ENCODE measurements around the gene FLVCR2. TPM values are rescaled to one million over a fixed set of nuclear protein-coding genes. Genes with fewer than 3 reads are reported as not detected.

FLVCR2 gene
- total and polyA plus RNA-seq, 2 donors: 1.9 to 5.7 TPM

GRCh38 chr14:75609606-75610475, 31.4 kb downstream of the FLVCR2 start:
- 74% methylated on average over 9 of the region's 9 CpGs for WGBS
- no peaks in the 10 kb centered on the region for H3K36me3 ChIP-seq (ENCODE audit: control insufficient read depth in 2 of 2, insufficient read depth in 2 of 2, low read length in 1 of 2)
- H3K4me3 ChIP-seq (ENCODE audit: low read length in 2 of 2): no peak overlapping the region
- H3K4me1 ChIP-seq (ENCODE audit: control insufficient read depth in 2 of 2, insufficient read depth in 2 of 2, low read length in 2 of 2): peaks cover 0 to 2% of the 10 kb centered on the region in 2 donors
- H3K27ac ChIP-seq (ENCODE audit: low read depth in 1 of 2, low read length in 1 of 2): no peak overlapping the region
- H3K9me3 ChIP-seq (ENCODE audit: control insufficient read depth in 2 of 2, insufficient read depth in 1 of 2, low read length in 1 of 2): no peaks in the 10 kb centered on the region
- no peaks in the 10 kb centered on the region for H3K27me3 ChIP-seq (ENCODE audit: control insufficient read depth in 2 of 2, insufficient read depth in 1 of 2, low read length in 1 of 2)
- DNase-seq (ENCODE audit: low read depth in 6 of 9, low spot score in 9 of 9): no peak

GRCh38 chr14:75610834-75611233, 32.4 kb downstream of the FLVCR2 start:
- Histone ChIP-seq H3K4me3 (ENCODE audit: low read length in 2 of 2) (no peak overlapping the region), H3K27me3 (ENCODE audit: control insufficient read depth in 2 of 2, insufficient read depth in 1 of 2, low read length in 1 of 2) (no peaks in the 10 kb centered on the region), H3K27ac (ENCODE audit: low read depth in 1 of 2, low read length in 1 of 2) (no peak overlapping the region), H3K9me3 (ENCODE audit: control insufficient read depth in 2 of 2, insufficient read depth in 1 of 2, low read length in 1 of 2) (no peaks in the 10 kb centered on the region), H3K36me3 (ENCODE audit: control insufficient read depth in 2 of 2, insufficient read depth in 2 of 2, low read length in 1 of 2) (no peaks in the 10 kb centered on the region), H3K4me1 (ENCODE audit: control insufficient read depth in 2 of 2, insufficient read depth in 2 of 2, low read length in 2 of 2) (no peaks in the 10 kb centered on the region)
- no peak for DNase-seq (ENCODE audit: low read depth in 6 of 9, low spot score in 9 of 9)
- 94% methylated on average over 4 of the region's 4 CpGs for WGBS

- no peaks in the 10 kb centered on the region for H3K27me3 ChIP-seq (ENCODE audit: control insufficient read depth in 2 of 2, insufficient read depth in 1 of 2, low read length in 1 of 2)
- no peaks in the 10 kb centered on the region for H3K36me3 ChIP-seq (ENCODE audit: control insufficient read depth in 2 of 2, insufficient read depth in 2 of 2, low read length in 1 of 2)
- DNase-seq (ENCODE audit: low read depth in 6 of 9, low spot score in 9 of 9): no peak
- H3K4me3 ChIP-seq (ENCODE audit: low read length in 2 of 2): no peak overlapping the region
- H3K27ac ChIP-seq (ENCODE audit: low read depth in 1 of 2, low read length in 1 of 2): no peak overlapping the region
- no peaks in the 10 kb centered on the region for H3K4me1 ChIP-seq (ENCODE audit: control insufficient read depth in 2 of 2, insufficient read depth in 2 of 2, low read length in 2 of 2)
- H3K9me3 ChIP-seq (ENCODE audit: control insufficient read depth in 2 of 2, insufficient read depth in 1 of 2, low read length in 1 of 2): no peaks in the 10 kb centered on the region
- 96% methylated on average over 4 of the region's 4 CpGs for WGBS
Measured at GRCh38 chr14:75612157-75612556, 33.7 kb downstream of the FLVCR2 start.

- Histone ChIP-seq H3K36me3 (ENCODE audit: control insufficient read depth in 2 of 2, insufficient read depth in 2 of 2, low read length in 1 of 2) (no peaks in the 10 kb centered on the region), H3K9me3 (ENCODE audit: control insufficient read depth in 2 of 2, insufficient read depth in 1 of 2, low read length in 1 of 2) (no peaks in the 10 kb centered on the region), H3K4me3 (ENCODE audit: low read length in 2 of 2) (no peak overlapping the region), H3K4me1 (ENCODE audit: control insufficient read depth in 2 of 2, insufficient read depth in 2 of 2, low read length in 2 of 2) (no peaks in the 10 kb centered on the region), H3K27ac (ENCODE audit: low read depth in 1 of 2, low read length in 1 of 2) (no peak overlapping the region), H3K27me3 (ENCODE audit: control insufficient read depth in 2 of 2, insufficient read depth in 1 of 2, low read length in 1 of 2) (no peaks in the 10 kb centered on the region)
- no peak for DNase-seq (ENCODE audit: low read depth in 6 of 9, low spot score in 9 of 9)
- WGBS: 74% methylated on average over 4 of the region's 4 CpGs
Measured at GRCh38 chr14:75614179-75614578, 35.8 kb downstream of the FLVCR2 start.

GRCh38 chr14:75615200-75615599, 36.8 kb downstream of the FLVCR2 start:
- H3K4me3 ChIP-seq (ENCODE audit: low read length in 2 of 2): no peak overlapping the region
- H3K27me3 ChIP-seq (ENCODE audit: control insufficient read depth in 2 of 2, insufficient read depth in 1 of 2, low read length in 1 of 2): no peaks in the 10 kb centered on the region
- H3K9me3 ChIP-seq (ENCODE audit: control insufficient read depth in 2 of 2, insufficient read depth in 1 of 2, low read length in 1 of 2): no peaks in the 10 kb centered on the region
- H3K4me1 ChIP-seq (ENCODE audit: control insufficient read depth in 2 of 2, insufficient read depth in 2 of 2, low read length in 2 of 2): no peaks in the 10 kb centered on the region
- 47% methylated on average over 4 of the region's 4 CpGs for WGBS
- peak overlapping the region; percentile 22 to 36 for H3K27ac ChIP-seq (ENCODE audit: low read depth in 1 of 2, low read length in 1 of 2)
- H3K36me3 ChIP-seq (ENCODE audit: control insufficient read depth in 2 of 2, insufficient read depth in 2 of 2, low read length in 1 of 2): no peaks in the 10 kb centered on the region
- DNase-seq (ENCODE audit: low read depth in 6 of 9, low spot score in 9 of 9): peak in 2 of 9 donors; percentile 4 to 22

GRCh38 chr14:75619548-75619947, 41.1 kb downstream of the FLVCR2 start:
- DNase-seq (ENCODE audit: low read depth in 6 of 9, low spot score in 9 of 9): no peak
- 96% methylated on average over 1 of the region's 1 CpG for WGBS
- no peak overlapping the region for H3K27ac ChIP-seq (ENCODE audit: low read depth in 1 of 2, low read length in 1 of 2)

GRCh38 chr14:75625034-75625433, 46.6 kb downstream of the FLVCR2 start:
- Histone ChIP-seq H3K27ac (ENCODE audit: low read depth in 1 of 2, low read length in 1 of 2) (no peak overlapping the region), H3K4me1 (ENCODE audit: control insufficient read depth in 2 of 2, insufficient read depth in 2 of 2, low read length in 2 of 2) (no peaks in the 10 kb centered on the region), H3K27me3 (ENCODE audit: control insufficient read depth in 2 of 2, insufficient read depth in 1 of 2, low read length in 1 of 2) (no peaks in the 10 kb centered on the region), H3K36me3 (ENCODE audit: control insufficient read depth in 2 of 2, insufficient read depth in 2 of 2, low read length in 1 of 2) (no peaks in the 10 kb centered on the region), H3K4me3 (ENCODE audit: low read length in 2 of 2) (no peak overlapping the region), H3K9me3 (ENCODE audit: control insufficient read depth in 2 of 2, insufficient read depth in 1 of 2, low read length in 1 of 2) (no peaks in the 10 kb centered on the region)
- 96% methylated on average over 3 of the region's 3 CpGs for WGBS
- no peak for DNase-seq (ENCODE audit: low read depth in 6 of 9, low spot score in 9 of 9)

More at GRCh38 chr14:75619548-75619947, 41.1 kb downstream of the FLVCR2 start:
- no peaks in the 10 kb centered on the region for H3K27me3 ChIP-seq (ENCODE audit: control insufficient read depth in 2 of 2, insufficient read depth in 1 of 2, low read length in 1 of 2)
- no peaks in the 10 kb centered on the region for H3K4me1 ChIP-seq (ENCODE audit: control insufficient read depth in 2 of 2, insufficient read depth in 2 of 2, low read length in 2 of 2)
- H3K9me3 ChIP-seq (ENCODE audit: control insufficient read depth in 2 of 2, insufficient read depth in 1 of 2, low read length in 1 of 2): no peaks in the 10 kb centered on the region
- no peak overlapping the region for H3K4me3 ChIP-seq (ENCODE audit: low read length in 2 of 2)
- H3K36me3 ChIP-seq (ENCODE audit: control insufficient read depth in 2 of 2, insufficient read depth in 2 of 2, low read length in 1 of 2): no peaks in the 10 kb centered on the region

GRCh38 chr14:75626396-75626795, 48.0 kb downstream of the FLVCR2 start:
- H3K27ac ChIP-seq (ENCODE audit: low read depth in 1 of 2, low read length in 1 of 2): no peak overlapping the region
- WGBS: 98% methylated on average over 3 of the region's 3 CpGs
- H3K4me3 ChIP-seq (ENCODE audit: low read length in 2 of 2): no peak overlapping the region
- H3K36me3 ChIP-seq (ENCODE audit: control insufficient read depth in 2 of 2, insufficient read depth in 2 of 2, low read length in 1 of 2): no peaks in the 10 kb centered on the region
- no peaks in the 10 kb centered on the region for H3K9me3 ChIP-seq (ENCODE audit: control insufficient read depth in 2 of 2, insufficient read depth in 1 of 2, low read length in 1 of 2)
- DNase-seq (ENCODE audit: low read depth in 6 of 9, low spot score in 9 of 9): no peak
- H3K4me1 ChIP-seq (ENCODE audit: control insufficient read depth in 2 of 2, insufficient read depth in 2 of 2, low read length in 2 of 2): no peaks in the 10 kb centered on the region
- peaks cover 0 to 3% of the 10 kb centered on the region in 2 donors for H3K27me3 ChIP-seq (ENCODE audit: control insufficient read depth in 2 of 2, insufficient read depth in 1 of 2, low read length in 1 of 2)

- WGBS: 95% methylated on average over 3 of the region's 3 CpGs
- Histone ChIP-seq H3K4me3 (ENCODE audit: low read length in 2 of 2) (no peak overlapping the region), H3K4me1 (ENCODE audit: control insufficient read depth in 2 of 2, insufficient read depth in 2 of 2, low read length in 2 of 2) (no peaks in the 10 kb centered on the region), H3K27me3 (ENCODE audit: control insufficient read depth in 2 of 2, insufficient read depth in 1 of 2, low read length in 1 of 2) (peaks cover 0 to 3% of the 10 kb centered on the region in 2 donors), H3K36me3 (ENCODE audit: control insufficient read depth in 2 of 2, insufficient read depth in 2 of 2, low read length in 1 of 2) (no peaks in the 10 kb centered on the region), H3K9me3 (ENCODE audit: control insufficient read depth in 2 of 2, insufficient read depth in 1 of 2, low read length in 1 of 2) (no peaks in the 10 kb centered on the region), H3K27ac (ENCODE audit: low read depth in 1 of 2, low read length in 1 of 2) (no peak overlapping the region)
- DNase-seq (ENCODE audit: low read depth in 6 of 9, low spot score in 9 of 9): no peak
Measured at GRCh38 chr14:75626863-75627262, 48.4 kb downstream of the FLVCR2 start.

All from thymus (tissue), 11 donors.